Lung microvascular endothelial cell (primary cell): ENCODE data around the gene TDP2. TPM values are rescaled to one million over a fixed set of nuclear protein-coding genes. Genes with fewer than 3 reads are reported as not detected.
"Not testable (repeated sequence)": the region's sequence is repeated elsewhere in the genome, so short reads cannot be mapped to it uniquely, and the experiment has no call there.

Experiments used
- DNase-seq, 2 donors: peaks; one replicate each; pipeline versions ENCODE4 v3.0.0 to v3.0.0-alpha.2; 2010; ENCODE audit warnings: low read depth in 2 of 2
- total RNA-seq: library from RNA; depleted of rRNA; stranded (reverse); fragments of >200 nt; gene quantifications from 2 replicates; pipeline ENCODE4 v1.2.1, GENCODE V29; 2014

Gene TDP2
- total RNA-seq, 1 donor from 2014 or later = 17.9 TPM

GRCh38 chr6:24683297-24684296 is 16.9 kb upstream of the TDP2 start:
- DNase-seq = no peak

GRCh38 chr6:24680582-24680981 is 13.9 kb upstream of the TDP2 start:
- no peak for DNase-seq

DNA sequence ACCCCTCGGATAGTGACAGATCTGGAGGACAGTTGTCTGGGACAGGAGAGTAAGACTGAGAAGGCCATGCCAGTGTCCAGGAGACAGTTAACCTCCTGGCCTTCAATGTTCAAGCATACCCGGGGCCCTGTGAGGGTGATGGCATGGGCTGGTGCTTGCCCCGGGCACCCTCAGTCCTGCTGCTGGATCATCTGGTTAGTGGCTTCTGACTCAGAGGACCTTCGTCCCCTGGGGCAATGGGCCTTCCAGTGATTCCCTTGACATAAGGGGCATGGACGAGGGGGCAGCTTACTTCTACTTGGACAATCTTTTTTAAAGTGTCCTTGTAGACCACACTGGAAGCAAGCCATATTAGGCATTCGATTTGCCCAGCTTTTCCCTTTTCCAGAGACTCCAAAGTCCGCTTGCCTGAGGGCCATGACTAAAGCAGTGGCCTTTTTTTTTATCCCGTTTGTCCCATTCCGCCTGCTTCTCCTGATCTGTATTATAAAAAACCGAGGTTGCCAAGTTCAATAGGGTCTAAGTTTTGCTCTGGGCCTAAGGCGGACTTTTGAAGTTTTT is 12.2 kb upstream of the TDP2 start:
- not testable (repeated sequence) for DNase-seq

- DNase-seq = no peak
Observed at GRCh38 chr6:24673625-24674024, 6.9 kb upstream of the TDP2 start.

DNA sequence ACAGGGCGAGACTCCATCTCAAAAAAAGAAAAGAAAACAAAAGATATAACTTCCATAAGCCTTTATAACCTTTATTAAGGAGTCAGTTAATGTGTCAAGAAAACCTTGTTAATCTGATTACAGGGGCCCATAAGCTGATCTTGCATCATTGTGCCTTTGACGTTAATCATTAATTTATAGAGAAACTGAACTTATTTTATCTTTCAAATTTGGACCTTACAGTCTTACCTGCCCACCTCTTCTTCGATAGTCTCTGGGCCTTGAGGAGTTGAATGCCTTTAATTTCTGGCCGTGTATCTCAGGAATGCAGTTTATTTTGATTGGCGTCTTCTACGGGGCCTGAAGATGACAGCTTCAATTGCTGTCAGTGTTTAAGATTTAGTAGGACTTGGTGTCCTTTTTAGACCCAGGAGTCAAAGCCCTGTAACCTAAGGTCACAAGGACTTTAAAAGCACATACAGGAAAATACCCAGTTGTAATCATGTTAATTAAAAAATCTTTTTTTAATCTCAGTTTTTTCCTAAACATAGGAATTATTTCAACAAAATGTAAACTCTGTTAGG is 6.0 kb upstream of the TDP2 start:
- no peak for DNase-seq

DNA sequence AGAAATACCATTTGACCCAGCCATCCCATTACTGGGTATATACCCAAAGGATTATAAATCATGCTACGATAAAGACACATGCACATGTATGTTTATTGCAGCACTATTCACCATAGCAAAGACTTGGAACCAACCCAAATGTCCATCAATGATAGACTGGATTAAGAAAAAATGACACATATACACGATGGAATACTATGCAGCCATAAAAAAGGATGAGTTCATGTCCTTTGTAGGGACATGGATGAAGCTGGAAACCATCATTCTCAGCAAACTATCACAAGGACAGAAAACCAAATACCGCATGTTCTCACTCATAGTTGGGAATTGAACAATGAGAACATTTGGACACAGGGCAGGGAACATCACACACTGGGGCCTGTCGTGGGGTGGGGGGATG is 4.4 kb upstream of the TDP2 start:
- not testable (repeated sequence) for DNase-seq

GRCh38 chr6:24670492-24670891 is 3.8 kb upstream of the TDP2 start:
- DNase-seq = not testable (repeated sequence)

GRCh38 chr6:24668997-24669361 is 2.3 kb upstream of the TDP2 start:
- no peak for DNase-seq

DNA sequence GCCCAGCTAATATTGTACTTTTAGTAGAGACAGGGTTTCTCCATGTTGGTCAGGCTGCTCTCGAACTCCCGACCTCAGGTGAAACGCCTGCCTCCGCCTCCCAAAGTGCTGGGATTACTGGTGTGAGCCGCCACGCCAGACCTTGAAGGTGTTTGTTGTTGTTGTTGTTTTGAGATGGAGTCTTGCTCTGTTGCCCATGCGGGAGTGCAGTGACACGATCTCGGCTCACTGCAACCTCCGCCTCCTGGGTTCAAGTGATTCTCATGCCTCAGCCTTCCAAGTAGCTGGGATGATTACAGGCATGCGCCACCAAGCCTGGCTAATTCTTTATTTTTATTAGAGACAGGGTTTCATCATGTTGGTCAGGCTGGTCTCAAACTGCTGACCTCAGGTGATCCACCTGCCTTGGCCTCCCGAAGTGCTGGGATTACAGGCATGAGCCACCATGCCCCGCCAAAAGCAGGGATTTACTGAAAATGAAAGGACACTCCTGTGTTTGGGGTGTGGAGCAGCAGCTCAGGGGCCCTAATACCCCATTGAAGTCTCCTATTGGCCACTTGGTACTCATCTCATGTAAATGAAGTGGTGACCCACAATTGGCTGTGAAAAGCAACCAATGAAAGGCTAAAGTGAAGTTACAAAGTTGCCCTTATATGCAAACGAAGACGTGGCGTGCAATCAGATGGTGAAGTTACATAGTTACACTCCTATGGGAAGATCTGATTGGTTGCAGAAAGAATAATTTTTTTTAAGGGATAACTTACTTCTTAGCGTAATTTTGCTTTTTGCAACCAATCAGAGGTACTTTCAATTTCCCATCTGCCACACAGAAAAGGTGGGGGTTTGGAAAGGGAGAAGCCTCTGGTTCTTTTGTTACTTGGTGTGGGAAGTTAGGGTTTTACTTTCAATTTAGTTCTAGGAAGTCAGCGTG is 1.6 kb upstream of the TDP2 start:
- DNase-seq = not testable (repeated sequence)

GRCh38 chr6:24667378-24667803 is 692 bp upstream of the TDP2 start:
- peak in 1 of 2 donors; percentile 12 for DNase-seq

DNA sequence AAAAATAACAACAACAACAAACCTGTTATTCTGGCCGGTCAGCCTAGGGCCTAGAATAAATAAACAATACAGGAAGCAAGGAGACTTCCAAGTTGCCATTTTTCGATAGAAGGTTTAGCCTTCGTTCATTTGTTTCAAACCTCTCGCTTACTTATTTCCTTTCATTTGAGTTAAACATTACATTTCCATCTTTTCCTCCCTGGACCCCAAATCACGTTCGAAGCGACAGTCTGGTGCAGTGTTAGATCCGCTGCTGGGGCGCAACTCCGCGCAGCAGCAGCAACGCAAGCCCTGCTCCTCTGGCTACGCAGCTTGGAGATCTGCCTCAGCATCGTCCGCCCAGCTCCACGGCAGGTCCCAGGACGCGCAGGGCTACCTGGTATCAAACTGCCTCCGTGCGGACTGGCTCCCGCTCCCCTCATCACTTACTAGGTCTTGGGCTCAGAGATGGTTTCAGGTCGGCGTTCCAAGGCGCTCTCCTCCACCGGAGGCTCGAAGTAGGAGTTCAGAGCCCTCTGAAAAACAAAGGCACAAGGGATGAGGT is 530 bp downstream of the TDP2 start:
- peak; percentile 39 to 53 for DNase-seq

DNA sequence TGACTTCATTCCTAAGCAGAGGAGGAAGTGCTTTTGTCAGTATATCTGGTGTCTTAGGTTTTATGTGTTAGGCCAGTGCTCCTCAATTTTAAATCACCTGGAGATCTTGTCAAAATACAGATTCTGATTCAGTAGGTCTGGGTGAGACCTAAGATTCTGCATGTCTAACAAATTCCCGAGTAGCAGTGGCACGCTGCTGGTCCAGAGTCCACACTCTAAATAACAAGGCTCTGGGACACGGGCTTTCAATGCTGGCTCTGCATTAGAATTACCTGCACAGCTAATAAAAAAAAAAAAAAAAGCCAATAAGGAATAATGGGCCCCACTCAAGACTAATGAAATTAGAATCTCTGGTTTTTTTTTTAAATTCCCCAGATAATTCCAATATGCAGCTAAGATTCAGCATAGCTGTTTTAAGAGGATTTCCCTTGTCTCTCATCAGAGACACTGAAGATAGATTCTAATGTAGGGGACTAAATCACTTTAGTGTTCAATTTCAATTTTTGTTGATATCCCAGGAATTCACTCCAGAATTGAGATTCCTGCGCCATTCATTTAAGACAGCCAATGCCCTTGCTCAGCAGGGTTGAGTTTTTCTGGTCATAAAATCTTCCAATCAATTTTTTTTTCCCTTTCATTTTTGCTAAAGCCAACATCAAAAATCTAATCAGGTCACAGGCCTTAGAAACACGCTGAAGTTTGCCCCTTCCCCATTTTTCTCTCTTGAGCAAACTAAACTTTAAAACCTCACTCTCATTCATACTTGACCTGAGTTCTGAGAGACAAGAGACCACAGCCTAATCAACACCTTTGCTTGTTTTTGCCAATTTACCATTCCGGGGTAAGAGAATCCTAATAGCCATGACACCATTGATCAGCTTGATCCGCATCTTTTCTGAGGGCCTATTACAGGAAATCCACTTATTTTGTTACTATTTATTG is 2.4 kb downstream of the TDP2 start:
- DNase-seq = no peak

- DNase-seq = no peak
Observed at GRCh38 chr6:24663189-24663588, 3.5 kb downstream of the TDP2 start.

GRCh38 chr6:24662236-24662635 is 4.5 kb downstream of the TDP2 start:
- no peak for DNase-seq

GRCh38 chr6:24661759-24662158 is 4.9 kb downstream of the TDP2 start:
- not testable (repeated sequence) for DNase-seq

DNA sequence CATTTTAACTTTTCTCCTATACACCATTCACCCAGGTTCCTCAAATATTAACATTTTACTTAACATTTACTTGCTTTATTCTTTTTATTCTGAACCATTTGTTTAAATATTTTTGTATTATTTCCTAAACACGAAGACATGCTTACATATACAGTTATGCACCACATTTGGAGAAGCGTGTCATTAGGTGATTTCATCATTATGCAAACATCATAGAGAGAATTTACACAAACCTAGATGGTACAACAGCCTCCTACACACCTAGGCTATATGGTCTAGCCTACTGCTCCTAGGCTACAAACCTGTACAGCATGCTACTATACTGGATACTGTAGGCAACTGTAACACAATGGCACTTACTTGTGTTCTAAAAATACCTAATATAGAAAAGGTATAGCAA is 6.6 kb downstream of the TDP2 start:
- DNase-seq = no peak

- no peak for DNase-seq
Observed at GRCh38 chr6:24659561-24659960, 7.1 kb downstream of the TDP2 start.

DNA sequence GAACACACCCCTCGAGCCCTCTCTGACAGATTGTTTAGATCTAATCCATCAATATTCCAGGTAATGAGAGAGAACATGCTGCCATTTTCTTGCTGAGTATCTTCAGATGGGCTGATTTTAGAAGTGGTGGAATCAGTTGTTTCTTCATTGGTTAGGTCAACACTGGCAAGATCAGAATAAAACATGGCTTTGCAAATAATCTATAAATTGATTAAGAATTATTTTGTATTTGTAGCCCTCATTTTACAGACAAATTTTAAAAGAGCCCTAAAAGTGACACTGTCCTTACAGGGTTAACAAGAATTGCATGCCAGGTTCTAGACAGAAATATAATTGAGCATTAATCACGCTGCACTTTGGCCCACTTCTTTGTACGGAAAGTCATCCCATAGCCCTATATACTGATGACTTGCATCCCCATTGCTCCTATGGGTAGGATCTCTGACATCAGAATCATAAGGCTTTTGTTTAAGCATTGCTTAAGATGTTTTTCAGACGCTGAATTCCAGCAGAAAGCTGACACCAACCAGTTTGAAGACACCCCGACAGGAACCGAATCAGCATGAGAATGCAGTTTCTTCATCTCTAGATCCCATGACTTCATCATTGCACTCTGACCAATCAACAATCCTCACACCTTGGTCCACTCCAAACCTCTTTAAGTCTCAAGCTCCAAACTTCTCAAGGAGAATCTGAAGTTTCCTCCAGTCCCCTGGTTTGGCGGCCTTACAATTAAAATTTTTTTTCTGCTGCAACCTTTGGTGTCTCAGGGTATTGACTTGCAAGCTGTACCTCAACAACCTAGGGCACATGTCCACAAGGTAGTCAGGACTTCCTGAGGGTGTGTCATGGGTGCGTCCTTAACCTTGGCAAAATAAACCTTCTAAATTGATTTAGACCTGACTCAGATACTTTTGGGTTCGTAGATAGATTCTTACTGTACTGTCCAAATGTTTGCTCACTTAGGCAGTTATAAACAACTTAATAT is 7.8 kb downstream of the TDP2 start:
- DNase-seq = peak in 1 of 2 donors; percentile 31

DNA sequence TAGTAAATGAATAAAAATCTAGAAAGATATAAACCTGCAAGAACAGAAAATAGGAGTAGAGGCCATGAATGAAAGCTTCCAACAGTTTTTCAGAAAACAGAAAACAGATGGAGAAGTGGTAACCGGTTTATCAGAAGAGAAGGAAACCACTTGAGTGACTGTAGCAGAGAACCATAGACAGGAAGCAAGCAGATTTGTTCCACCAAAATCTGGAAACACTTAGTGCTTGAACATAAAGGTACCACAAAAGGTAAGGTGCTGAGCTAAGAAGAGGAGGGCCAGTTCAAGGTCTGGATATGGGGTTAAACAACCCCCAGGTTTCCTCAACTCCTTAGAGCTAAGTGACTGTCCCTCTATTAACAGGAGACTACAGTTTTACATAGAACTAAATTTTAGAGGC is 11.5 kb downstream of the TDP2 start:
- no peak for DNase-seq
